Left lobe of liver (tissue), 2 donors: Measurements from ENCODE around the gene GFI1. TPM values are rescaled to one million over a fixed set of nuclear protein-coding genes. Genes with fewer than 3 reads are reported as not detected.

Source experiments
- ATAC-seq: fragments of 200-7000 bp; cut with Tn5 transposase; one replicate; pipeline ENCODE4 v1.9.1; 2020; ENCODE audit warnings: mild to moderate bottlenecking, moderate library complexity
- DNase-seq: peaks from one replicate; pipeline ENCODE4 v3.0.0-alpha.2; 2020; ENCODE audit warnings: low spot score
- total RNA-seq: library from RNA; stranded (reverse); gene quantifications from one replicate; pipeline ENCODE4 v1.2.1, GENCODE V29; 2021
- donor health status: DM: no; HTN: no; CAD: no; lungs with moderate emphysema.
- donor health status: DM: no; HTN: yes; CAD: no.

GFI1 gene
- total RNA-seq, 1 donor from 2014 or later: 0.38 TPM

DNA sequence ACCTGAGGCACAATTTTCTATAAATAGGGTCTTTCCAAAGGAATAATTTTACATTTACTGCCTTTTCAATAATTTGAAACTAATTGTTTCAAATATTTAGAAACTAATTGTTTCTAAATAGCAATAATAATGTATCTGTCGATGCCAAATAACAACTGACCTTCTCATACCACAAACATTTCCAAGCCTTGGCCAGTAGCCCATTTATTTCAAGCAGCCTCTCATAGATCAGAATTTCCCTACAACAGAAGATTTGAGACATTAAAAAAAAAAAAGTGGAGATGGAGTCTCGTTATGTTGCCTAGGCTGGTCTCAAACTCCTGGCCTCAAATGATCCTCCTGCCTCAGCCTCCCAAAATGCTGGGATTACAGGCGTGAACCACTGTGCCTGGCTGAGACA lies 2.1 kb upstream of the GFI1 start:
- ATAC-seq: no peak
- no peak for DNase-seq

DNA sequence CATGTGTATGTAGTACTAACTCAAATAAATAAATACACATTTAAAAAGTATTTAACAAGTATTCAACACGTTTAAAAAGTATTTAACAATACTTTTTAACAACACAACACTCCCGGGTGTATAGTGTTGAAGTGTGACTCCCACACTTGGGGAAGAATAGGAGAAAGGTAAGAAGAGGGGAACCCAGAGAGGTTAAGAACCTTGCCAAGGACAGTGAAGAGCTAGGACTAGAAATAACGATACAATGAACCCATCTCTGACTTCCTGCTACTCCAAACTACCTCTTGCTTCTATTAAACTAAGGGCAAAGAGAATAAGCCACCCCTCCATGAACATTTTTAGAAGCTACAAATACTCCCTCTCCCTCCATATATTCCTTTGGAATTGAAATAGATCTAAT lies 1.7 kb upstream of the GFI1 start:
- DNase-seq: no peak
- ATAC-seq: no peak

DNA sequence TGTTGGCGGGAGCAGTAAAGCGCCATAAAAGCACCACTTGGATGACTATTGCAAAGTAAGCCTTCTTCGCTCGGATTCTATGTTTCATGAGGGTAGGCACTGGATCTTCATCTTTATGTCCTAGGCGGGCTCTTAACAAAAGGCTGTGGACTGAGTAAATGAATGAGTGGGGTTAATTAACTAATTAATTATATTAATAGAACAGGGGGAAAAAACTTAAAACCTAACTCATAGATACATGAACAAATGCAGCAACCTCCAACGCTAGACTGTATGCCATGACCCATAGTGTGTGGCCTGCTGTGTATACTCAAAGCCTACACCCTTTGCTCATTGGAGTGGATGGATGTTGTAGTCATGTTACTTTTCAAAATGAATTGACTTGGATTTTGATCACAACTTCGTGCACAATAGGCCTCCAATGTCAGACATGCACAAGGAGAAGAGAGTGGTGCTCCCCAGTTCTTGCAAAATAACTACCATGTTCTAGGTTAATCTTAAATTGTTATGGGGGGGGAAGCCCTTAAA lies 417 bp upstream of the GFI1 start:
- DNase-seq (no peak), ATAC-seq (no peak)

DNA sequence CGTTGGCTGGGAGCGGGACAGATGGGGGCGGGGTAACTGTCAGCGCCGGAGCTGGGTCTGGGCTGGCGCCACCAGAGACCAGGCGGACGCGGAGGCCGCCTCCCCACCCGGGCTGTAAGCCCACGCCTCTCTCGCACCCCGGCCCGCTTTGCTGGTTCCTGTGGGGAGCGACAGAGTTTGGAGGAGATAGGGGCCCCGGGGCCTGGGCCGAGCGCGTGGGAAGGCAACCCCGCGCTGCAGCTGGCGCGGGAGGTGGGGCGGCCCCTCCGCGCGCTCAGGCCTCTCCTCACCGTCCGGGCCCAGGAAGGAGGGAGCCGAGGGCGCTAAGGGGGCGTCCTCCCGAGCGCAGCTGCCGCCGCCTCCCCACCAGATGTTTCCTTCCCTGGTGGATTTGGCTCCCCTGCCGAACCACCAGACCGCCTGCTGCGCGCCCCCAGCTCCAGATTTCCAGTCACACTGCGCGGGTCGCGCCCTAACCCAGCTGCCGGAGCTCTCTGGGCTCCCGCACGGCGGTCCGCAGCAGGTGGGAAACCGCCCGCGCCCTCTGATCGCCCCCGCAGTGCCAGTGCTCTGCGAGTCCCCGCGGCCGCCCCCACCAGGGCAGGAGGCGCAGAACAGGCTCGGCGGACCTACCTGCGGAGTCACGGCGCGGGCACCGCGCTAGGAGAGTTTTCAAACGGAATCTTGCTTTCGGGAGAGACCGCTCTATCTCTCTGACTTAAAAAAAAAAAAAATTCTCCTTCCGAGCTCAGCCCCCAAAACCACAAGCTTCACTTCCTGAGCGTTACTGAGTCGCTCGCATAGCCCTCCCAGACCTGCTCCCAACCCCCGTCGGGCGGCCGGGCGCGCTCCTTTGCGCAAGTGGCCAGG lies 1.1 kb downstream of the GFI1 start:
- DNase-seq (peak; percentile 57), ATAC-seq (peak; percentile 74)

DNA sequence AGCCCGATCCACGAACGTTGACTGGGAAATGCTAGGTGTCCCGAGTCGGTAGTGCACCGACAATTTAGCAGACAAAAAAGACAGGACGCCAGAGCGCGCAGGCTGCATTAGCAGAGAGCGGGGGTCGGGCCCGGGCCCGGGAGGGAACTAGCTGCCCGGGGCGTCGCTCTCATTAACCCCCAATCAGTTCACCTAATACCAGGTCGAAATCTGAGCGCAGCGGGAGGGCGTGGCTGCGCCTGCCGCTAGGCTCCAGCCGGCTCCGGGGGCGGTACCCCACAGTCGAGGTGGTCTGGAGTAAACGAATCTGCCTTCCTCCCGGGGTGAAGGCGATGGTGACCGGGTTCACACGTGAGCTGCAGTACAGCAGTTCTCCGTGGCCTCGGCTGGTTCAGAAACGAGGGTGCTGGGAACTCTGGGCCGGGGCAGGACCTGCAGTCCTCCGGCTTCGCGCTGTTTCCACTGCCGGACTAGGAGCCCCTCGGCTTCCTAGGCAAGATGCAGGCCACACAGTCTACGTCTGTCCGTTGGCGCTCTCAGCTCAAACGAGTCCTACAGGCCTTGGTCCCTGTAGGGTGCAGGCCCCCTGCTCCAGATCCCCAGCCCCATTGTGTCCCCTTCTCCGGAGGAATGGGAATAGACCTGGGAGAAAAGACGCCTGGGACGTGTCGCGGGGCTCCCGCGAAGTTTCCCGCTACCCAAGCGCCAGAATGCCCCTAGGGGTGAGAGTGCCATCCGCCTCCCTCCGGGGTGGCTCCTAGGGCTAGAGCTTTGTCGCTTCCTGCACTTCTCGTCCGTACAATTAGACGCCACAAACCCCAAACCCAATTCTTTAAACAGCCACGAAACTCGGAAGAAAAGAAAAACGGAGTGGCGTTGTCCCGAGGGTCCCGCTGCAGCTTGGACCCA lies 2.0 kb downstream of the GFI1 start:
- DNase-seq (no peak), ATAC-seq (peak; percentile 12)

DNA sequence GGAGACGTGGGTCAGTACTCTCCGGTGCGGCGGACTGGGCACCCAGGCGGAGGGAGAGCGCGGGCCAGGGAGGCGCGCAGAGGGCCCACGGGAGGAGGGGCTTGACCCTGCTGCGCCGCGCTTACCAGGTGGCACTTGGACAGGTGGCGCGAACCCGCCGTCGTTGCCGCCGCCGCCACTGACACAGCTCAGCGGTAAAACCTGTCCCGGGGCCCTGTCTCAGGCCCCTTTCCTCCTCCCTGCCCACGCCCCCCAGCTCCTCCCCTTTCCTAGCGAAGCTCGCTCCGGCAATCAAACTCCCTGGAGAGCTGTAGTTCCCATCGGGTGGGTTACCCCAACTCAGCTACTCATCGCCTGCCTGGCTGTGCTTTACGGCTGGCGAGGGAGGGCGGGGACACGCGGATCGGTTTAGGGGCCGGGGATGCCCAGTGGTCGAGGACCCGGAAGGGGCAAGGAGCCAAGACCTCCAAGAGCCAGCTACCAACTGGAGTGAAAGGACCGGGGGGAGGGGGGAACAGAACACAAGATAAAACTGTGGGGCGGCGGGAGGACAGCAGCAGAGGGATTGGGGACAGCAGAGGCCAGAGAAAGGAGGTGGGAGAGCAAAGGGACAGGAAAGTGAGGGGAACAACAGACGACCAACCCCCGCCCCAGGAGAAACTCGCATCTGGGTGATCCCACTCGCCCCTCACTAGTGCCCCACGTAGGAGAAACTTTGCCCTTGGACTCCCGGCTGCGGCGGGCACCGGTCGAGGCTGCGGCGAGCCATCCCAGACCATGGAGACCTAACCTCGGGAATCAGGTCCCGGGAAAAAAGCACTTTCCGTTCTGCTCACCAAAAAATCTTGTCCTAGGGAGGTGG lies 2.9 kb downstream of the GFI1 start:
- DNase-seq (no peak), ATAC-seq (peak; percentile 7)

DNA sequence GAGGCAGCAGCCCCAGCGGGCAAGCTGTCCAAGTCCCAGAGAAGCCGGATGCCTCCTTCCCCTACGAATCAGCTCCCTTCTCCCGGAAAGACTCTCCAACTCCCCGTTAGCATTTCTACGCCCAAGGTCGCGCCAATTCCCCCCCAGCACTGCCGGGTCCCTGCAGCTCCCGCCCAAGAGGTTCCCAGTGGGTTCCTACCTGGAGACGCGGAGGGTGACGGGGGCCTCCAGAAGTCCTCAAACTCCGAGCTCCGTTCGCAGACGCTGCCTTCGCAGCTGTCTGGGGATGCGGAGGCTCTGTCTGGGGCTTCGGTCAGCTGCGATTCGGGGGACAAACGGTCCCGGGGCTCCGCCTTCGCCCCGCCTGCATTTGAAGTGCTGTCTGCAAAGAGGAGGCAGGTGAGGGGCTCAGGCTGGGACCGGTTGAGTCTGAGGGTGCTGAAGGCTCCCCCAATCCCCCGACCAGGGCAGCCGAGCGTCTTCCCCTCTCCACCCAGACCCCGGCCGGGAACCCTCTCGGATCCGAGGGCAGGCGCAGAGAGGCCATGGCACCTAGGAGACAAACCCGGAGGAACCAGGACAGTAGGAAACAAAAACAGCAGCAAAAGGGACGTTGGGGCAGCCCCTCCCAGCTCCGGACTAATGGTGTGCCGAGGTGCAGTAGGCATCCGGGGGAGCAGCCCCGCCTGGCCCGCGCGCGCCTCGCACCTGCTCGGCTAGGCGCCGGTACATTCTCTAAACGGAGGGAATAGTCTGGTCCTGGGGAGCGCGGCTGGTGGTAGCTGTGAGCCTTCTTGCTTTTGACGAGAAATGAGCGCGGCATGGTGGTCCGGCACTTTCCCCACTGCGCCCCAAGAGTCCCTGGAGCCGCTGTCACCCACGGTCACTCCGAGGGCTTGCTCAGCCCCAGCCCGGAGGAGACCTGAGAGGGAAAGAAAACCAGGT lies 3.8 kb downstream of the GFI1 start:
- no peak for DNase-seq
- ATAC-seq: peak; percentile 2

DNA sequence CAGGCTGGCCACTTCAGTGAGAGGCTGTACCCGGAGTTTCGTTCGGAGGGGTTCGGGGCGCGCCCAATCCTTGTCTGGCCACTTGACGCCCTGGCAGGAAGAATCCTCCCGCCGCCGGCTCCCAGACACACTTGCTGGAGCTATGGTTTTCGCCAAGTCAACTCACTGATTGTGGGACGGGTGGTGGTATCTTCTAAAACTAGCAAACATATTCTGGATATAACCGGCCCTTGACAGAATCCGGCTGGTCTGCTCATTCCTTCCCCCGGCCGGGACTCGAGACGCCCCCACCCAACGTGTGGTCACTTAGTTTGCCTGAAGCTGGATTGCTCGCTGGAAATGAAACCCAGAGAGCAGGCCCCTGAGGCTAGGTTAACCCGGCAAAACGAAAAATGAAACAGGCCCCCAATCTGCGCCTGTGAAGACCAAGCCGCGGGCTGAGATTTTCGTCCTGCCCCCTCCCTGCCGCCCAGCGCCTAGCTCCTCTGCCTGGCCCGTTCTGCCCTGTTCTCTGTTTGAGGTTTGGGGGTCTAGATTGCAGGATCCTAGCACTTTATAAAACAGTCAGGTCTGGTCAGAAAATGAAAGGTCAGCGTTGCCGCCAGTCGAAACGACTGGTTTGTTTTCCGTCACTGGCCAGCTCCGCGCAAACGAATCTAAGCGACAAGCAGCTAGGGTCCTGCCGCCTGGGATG lies 4.6 kb downstream of the GFI1 start:
- ATAC-seq (no peak), DNase-seq (no peak)

DNA sequence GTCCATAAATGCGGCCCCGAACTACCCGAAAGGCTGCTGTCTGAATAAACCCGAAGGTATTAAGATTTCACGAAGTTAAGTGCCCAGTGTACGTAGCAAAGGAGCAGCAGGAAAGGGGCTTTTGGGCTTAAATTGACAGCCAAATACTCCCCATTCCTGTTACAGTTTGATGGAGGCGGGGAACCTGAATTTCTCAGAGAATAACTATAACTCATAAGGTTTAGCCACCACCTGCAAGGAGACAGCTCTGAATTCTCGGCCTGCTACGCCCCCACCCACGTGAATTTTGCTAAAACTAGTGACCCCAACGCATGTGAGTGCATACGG lies 5.2 kb downstream of the GFI1 start:
- no peak for ATAC-seq
- no peak for DNase-seq

DNA sequence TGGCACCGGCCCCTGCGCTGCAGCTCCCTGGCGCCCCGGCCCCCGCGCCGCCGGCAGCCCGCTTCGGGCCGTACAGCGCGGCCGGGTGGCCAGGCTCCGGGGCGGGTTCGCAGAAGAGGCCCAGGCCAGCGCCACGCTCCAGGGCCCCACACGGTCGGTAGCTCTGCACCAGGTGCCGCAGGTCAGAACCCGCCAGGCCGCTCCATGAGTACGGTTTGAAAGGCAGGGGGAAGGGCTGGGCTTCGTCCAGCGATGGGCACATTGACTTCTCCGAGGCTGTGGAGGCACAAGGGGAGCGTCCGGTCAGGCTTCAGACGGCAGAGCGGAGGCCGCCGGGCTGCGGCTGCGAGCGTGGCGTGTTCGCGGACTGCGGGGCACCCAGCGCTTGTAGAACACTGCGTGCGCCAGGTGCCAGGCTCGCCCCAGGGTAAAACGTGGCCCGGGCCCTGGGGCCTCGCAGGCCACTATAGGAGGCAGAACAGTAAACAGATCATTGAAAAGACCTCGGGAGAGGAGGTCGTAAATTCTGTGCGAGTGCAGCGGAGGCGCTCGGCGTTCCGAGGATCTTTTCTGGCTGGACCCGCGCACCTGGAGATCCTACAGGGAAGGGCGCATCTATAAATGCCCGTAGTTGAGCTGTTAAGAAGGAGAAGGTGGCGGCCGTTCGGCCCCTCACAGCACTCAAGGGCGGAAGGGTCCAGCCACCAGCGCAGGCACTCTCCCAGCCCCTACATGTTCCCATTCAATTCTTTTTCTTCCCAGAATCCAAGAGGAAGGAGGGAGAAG lies 5.7 kb downstream of the GFI1 start:
- peak; percentile 7 for ATAC-seq
- DNase-seq: no peak

DNA sequence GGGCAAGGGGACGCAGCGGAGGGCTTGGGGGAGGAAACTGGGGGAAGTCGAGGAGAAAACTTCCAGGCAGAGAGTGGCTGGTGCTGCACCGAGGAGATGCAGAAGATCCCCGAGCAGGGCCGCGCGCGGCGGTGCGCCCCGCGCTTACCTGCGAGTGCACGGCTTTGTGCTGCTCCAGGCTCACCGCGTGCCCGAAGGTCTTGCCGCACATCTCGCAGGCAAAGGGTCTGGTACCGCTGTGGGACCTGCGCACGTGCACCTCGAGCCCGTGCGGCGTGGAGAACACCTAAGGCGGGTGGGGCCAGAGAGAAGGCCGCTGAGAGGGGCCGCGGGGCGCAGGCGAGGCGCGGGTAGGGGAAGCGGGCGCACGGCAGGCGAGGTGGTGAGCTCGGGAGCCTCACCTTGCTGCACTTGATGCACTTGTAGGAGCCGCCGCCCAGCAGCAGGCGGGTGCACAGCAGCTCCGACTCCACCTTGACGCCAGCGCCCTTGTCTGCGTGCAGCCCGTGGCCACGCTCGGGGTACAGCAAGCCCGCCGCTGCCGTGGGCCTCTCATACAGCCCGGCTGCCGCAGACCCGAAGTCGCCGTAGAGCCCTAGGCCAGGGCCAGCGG lies 6.4 kb downstream of the GFI1 start:
- ATAC-seq (no peak), DNase-seq (no peak)

DNA sequence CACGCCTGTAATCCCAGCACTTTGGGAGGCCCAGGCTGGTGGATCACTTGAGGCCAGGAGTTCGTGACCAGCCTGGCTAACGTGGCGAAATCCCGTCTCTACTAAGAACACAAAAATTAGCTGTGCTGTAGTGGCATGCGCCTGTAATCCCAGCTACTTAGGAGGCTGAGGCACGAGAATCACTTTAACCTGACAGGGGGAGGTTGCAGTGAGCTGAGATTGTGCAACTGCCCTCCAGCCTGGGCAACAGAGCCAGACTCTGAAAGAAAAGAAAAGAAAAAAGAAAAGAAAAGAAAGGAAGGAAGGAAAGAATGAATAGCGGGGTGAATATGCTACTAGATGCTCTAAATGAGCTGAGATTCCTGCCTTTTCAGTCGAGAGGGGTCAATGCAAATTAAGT lies 7.1 kb downstream of the GFI1 start:
- DNase-seq (no peak), ATAC-seq (no peak)

DNA sequence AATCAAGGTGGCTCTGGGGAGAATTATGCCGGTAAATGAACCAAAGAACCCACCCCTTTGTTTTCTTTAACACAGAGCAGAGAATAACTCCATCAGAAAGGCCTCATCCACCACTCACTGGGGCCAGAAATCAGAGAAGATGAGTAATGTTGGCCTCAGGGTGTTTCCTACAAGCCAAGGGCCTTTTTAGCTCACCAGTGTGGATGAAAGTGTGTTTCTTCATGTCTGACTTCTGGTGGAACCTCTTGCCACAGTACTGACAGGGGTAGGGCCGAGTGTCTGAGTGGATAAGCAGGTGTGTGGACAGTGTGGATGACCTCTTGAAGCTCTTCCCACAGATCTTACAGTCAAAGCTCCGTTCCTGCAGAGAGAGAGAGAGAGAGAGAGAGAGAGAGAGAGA lies 8.3 kb downstream of the GFI1 start:
- no peak for DNase-seq
- no peak for ATAC-seq

DNA sequence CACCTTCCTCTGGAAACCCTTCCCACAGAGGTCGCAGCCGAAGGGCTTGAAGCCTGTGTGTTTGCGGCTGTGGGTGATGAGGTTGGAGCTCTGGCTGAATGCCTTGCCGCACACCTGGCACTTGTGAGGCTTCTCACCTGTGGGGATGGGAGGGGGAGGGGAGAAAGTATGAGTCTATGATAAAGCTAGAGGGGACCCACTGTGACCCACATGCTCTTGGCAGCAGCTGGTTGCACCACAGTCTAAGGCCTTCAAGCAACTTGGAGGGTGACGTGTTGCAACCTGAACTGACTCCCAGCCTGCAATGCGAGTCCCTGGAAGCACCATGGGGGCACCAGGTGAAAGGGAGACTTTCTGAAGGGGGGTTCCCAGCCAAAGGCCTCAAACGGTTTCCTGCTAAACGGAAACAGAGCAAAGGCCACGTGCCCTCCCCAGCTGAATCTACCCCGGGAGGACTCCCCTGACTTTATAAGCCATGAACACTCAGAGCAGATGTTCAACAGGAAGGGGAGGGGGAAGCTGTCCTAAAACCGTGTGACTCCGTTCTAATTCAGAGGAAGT lies 10.6 kb downstream of the GFI1 start:
- DNase-seq (no peak), ATAC-seq (no peak)

DNA sequence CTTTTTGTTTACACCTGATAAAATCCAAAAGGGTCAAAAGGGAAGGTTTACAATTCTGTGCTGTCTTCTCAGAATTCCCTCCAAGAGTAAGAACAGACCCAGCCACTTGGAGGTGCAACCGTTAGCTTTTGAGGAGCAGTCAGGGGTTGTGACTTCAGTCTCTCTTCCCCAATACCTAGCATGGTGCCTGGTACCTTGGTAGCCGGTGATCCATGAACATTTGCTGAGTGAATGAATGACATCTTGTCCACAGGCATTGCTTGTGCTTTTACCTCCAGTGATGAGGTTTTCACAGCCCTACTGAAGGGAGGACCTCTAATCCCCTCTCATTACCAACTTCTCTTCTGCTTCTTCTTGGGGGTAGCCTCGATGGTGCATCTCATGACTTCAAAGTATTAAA lies 11.7 kb downstream of the GFI1 start:
- no peak for ATAC-seq
- DNase-seq: no peak

DNA sequence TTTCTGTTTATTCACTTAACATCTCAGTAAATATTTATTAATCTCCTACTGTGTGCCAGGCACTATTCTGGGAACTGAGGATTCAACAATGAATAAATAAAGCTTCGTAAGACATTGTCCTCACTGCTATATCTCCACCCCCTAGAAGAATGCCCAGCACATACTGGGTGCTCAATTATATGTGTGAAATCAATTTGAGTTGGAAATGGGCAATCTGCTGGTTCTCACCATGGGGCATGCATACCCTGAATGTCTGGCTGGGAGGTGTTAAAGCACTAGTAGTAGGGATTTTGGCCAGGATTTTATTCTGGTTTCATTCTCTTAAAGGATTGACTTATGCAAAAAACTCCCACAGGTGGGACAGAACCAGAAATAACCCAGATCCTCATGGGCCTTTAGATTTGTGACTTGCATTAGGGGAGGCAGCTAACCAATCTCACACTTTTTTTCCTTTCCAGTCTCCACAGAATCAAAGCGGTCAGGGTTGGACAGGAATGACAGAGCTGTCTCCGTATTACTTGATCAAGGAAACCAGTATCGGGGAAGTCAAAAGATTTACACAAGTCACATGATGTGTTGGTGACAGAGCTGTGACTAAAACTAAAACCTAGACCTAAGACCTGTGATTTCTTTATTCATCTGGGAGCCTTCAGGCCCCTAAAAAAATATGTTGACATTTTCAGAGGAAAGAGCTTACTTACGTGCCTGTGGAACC lies 12.8 kb downstream of the GFI1 start:
- ATAC-seq (no peak), DNase-seq (no peak)

DNA sequence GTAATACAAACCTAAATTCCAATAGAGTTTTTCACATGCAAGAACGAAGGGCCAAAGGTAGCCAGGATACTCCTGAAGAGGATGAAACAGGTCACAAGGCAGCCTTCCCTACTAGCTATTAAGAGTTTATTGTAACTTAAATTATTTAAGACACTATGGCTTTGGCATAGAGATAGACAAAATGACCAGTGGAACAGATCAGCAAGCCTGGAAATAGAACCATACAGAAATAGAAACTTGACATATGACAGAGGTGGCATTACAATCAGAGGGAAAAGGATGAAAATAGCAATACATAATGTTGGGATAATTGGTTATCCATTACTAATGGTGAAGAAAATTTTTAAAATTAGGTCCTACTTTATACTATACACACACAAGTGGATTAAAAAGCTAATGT lies 16.5 kb downstream of the GFI1 start:
- ATAC-seq: no peak
- no peak for DNase-seq
